GM12878 (cell line): ENCODE results near the gene AHNAK. TPM values are rescaled to one million over a fixed set of nuclear protein-coding genes. Genes with fewer than 3 reads are reported as not detected.
A peak's percentile ranks its signal among the peaks of the same experiment; 100 is the strongest.

Experiments
- BRCA1 ChIP-seq: IDR thresholded peaks from 2 replicates; pipeline ENCODE4 v1.6.1; 2011; ENCODE audit warnings: low read depth, low read length, improper control_type of control experiment
- CBX5 ChIP-seq: sonication (generic); IDR thresholded peaks from 2 replicates; pipeline ENCODE4 v1.6.1; 2016; ENCODE audit warnings: low read depth, moderate library complexity, mild to moderate bottlenecking, inconsistent platforms
- CHD2 ChIP-seq: IDR thresholded peaks from 2 replicates; pipeline ENCODE4 v1.6.1; 2011; ENCODE audit warnings: low read depth, low read length, improper control_type of control experiment, borderline replicate concordance
- CHD4 ChIP-seq: fragments of 200-600 bp; sonication (generic); IDR thresholded peaks from 2 replicates; pipeline ENCODE4 v1.6.1; 2016; ENCODE audit warnings: mild to moderate bottlenecking
- FOXK2 ChIP-seq: fragments of 450-650 bp; IDR thresholded peaks from 2 replicates; pipeline ENCODE4 v1.6.1; 2017; ENCODE audit warnings: mild to moderate bottlenecking, moderate library complexity
- KAT2A ChIP-seq: conservative IDR thresholded peaks from 2 replicates; pipeline ENCODE4 v1.6.1; 2011; ENCODE audit warnings: low read depth, low read length; ENCODE audit not compliant: control insufficient read depth
- KLF5 ChIP-seq: fragments of 450-650 bp; IDR thresholded peaks from 2 replicates; pipeline ENCODE4 v1.6.1; 2014; ENCODE audit warnings: mild to moderate bottlenecking; ENCODE audit not compliant: partially characterized antibody
- MEF2B ChIP-seq: fragments of 450-650 bp; IDR thresholded peaks from 2 replicates; pipeline ENCODE4 v1.6.1; 2018; ENCODE audit warnings: mild to moderate bottlenecking, moderate library complexity; ENCODE audit not compliant: partially characterized antibody, poor library complexity, severe bottlenecking
- MYC ChIP-seq: IDR thresholded peaks from 2 replicates; pipeline ENCODE4 v1.6.1; 2011; ENCODE audit warnings: mild to moderate bottlenecking, low read length, moderate library complexity, inconsistent platforms; ENCODE audit not compliant: insufficient read depth, insufficient replicate concordance, insufficient read length, severe bottlenecking
- NFIC ChIP-seq: IDR thresholded peaks from 2 replicates; pipeline ENCODE4 v1.6.1; 2012; ENCODE audit warnings: low read depth, mild to moderate bottlenecking, inconsistent platforms, low read length, moderate library complexity
- NFYB ChIP-seq: IDR thresholded peaks from 2 replicates; pipeline ENCODE4 v1.6.1; 2011; ENCODE audit warnings: low read depth, mild to moderate bottlenecking, low read length, improper control_type of control experiment, moderate library complexity; ENCODE audit not compliant: insufficient read depth
- NR2C1 ChIP-seq: fragments of 450-650 bp; IDR thresholded peaks from 2 replicates; pipeline ENCODE4 v1.6.1; 2017; ENCODE audit warnings: antibody characterized with exemption, mild to moderate bottlenecking, moderate library complexity
- PAX8 ChIP-seq: fragments of 450-650 bp; IDR thresholded peaks from 2 replicates; pipeline ENCODE4 v1.6.1; 2017; ENCODE audit warnings: mild to moderate bottlenecking, moderate library complexity
- RAD21 ChIP-seq: IDR thresholded peaks from 2 replicates; pipeline ENCODE4 v1.6.1; 2011; ENCODE audit warnings: mild to moderate bottlenecking, low read depth, low read length, moderate library complexity; ENCODE audit not compliant: insufficient read depth
- SREBF1 ChIP-seq: IDR thresholded peaks from 2 replicates; pipeline ENCODE4 v1.6.1; 2012; ENCODE audit warnings: mild to moderate bottlenecking, low read length
- SREBF2 ChIP-seq: IDR thresholded peaks from 2 replicates; pipeline ENCODE4 v1.6.1; 2012; ENCODE audit warnings: mild to moderate bottlenecking, low read length
- SRF ChIP-seq, 2 experiments: IDR thresholded peaks; 2 replicates each; pipeline ENCODE4 v1.6.1; 2011; ENCODE audit warnings: low read depth in 2 of 2, low read length in 2 of 2, mild to moderate bottlenecking in 1 of 2, moderate library complexity in 1 of 2
- SUZ12 ChIP-seq: fragments of 200-600 bp; sonication (generic); IDR thresholded peaks from one replicate; pipeline ENCODE4 v1.6.1; 2018; ENCODE audit warnings: antibody characterized with exemption, mild to moderate bottlenecking; ENCODE audit not compliant: unreplicated experiment
- TCF3 ChIP-seq: IDR thresholded peaks from 2 replicates; pipeline ENCODE4 v1.6.1; 2012; ENCODE audit warnings: low read depth, mild to moderate bottlenecking, low read length, borderline replicate concordance; ENCODE audit not compliant: insufficient read depth
- ZBED1 ChIP-seq: IDR thresholded peaks from 2 replicates; pipeline ENCODE4 v1.6.1; 2016; ENCODE audit warnings: borderline replicate concordance
- ZNF274 ChIP-seq: IDR thresholded peaks from one replicate; pipeline ENCODE4 v1.8.0; 2011; ENCODE audit not compliant: insufficient read length, insufficient read depth
- ZZZ3 ChIP-seq: IDR thresholded peaks from 2 replicates; pipeline ENCODE4 v1.6.1; 2011; ENCODE audit warnings: low read depth; ENCODE audit not compliant: control insufficient read depth, insufficient read length
- polyA plus RNA-seq, 11 experiments: library from polyadenylated mRNA; depleted of rRNA in 4 of 11; unstranded in 6 of 11; stranded (reverse) in 5 of 11; fragments of >200 nt; fragmentation: Nextera tagmentation in 4 of 11; fragmentation: Illumina TruSeq in 1 of 11; extraction: Ambion mirVana in 4 of 11; extraction: Trizol in 1 of 11; gene quantifications; 1 replicate in 1 of 11; 2 replicates in 10 of 11; pipeline versions ENCODE4 v1.2.1 to v1.2.3, GENCODE V29; 2011 to 2016; ENCODE audit warnings: inconsistent platforms in 2 of 11, missing spikeins in 2 of 11, low read depth in 1 of 11
- total RNA-seq, 4 experiments: library from RNA; depleted of rRNA in 3 of 4; stranded (reverse); fragments of >200 nt in 3 of 4; fragmentation: Illumina TruSeq in 1 of 4; extraction: Trizol in 1 of 4; gene quantifications; 2 replicates each; pipeline versions ENCODE4 v1.2.1 to v1.2.3, GENCODE V29; 2013 to 2021
- TF ChIP-seq, protein P1 (sequence below): IDR thresholded peaks from 2 replicates; pipeline ENCODE4 v1.6.1; 2011; ENCODE audit warnings: low read depth, mild to moderate bottlenecking, low read length, moderate library complexity, borderline replicate concordance; ENCODE audit errors: extremely low read depth
- TF ChIP-seq, protein P2 (sequence below): fragments of 450-650 bp; IDR thresholded peaks from 2 replicates; pipeline ENCODE4 v1.6.1; 2014; ENCODE audit warnings: mild to moderate bottlenecking
- TF ChIP-seq, protein P3 (sequence below): IDR thresholded peaks from 2 replicates; pipeline ENCODE4 v1.6.1; 2012; ENCODE audit warnings: low read length, inconsistent platforms
- TF ChIP-seq, protein P4 (sequence below): IDR thresholded peaks from 2 replicates; pipeline ENCODE4 v1.6.1; 2011; ENCODE audit warnings: borderline replicate concordance, low read depth, mild to moderate bottlenecking, moderate library complexity, mixed read lengths, low read length; ENCODE audit not compliant: insufficient read depth; ENCODE audit errors: extremely low read length

Gene AHNAK
- total and polyA plus RNA-seq, 10 of the 15 experiments (the other 5 are each of a cell fraction or from before 2014, with no cell fraction given): 0.76 to 90.3 (median 19.4) TPM

DNA sequence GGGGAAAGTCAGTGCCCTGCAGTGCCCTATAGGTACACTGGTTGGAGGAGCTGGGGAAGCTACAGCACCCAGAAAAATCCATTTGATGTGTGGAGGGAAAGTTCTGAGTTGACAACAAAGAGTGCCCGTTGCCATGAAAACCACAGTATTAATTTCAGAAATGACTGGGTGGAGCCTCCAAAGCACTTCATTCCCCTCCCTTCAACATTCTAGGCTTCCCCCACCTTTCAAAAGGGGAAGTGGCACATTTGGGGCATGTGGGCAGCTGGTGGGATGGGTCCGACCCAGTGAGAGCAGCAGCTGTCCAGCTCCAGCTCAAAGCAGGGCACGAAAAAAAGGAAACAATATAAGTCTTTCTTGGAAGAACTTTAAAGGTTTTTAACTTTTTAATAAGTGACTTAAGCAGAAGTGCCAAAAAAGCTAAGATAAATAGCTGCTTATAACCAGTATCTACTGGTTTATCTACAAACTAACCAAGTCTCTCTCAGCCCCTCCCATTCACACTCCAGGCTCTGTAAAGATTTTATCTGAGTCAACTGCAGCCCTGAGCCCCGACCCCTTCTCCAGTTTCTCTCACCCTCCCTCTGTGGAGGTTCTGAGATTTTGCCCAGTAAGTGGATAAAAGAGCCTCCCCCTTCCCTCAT is 9.0 kb upstream of the AHNAK start (continued):
- TF ChIP-seq NR2C1: no peak
- no peak for TF ChIP-seq ZNF274
- TF ChIP-seq NFYB: no peak
- peak; percentile 75 for TF ChIP-seq CHD2
- TF ChIP-seq, protein P1, sequence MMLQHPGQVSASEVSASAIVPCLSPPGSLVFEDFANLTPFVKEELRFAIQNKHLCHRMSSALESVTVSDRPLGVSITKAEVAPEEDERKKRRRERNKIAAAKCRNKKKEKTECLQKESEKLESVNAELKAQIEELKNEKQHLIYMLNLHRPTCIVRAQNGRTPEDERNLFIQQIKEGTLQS: no peak
- no peak for TF ChIP-seq FOXK2
- no peak for TF ChIP-seq PAX8
- TF ChIP-seq KLF5: peak; percentile 70
- TF ChIP-seq, protein P2, sequence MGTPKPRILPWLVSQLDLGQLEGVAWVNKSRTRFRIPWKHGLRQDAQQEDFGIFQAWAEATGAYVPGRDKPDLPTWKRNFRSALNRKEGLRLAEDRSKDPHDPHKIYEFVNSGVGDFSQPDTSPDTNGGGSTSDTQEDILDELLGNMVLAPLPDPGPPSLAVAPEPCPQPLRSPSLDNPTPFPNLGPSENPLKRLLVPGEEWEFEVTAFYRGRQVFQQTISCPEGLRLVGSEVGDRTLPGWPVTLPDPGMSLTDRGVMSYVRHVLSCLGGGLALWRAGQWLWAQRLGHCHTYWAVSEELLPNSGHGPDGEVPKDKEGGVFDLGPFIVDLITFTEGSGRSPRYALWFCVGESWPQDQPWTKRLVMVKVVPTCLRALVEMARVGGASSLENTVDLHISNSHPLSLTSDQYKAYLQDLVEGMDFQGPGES: no peak
- no peak for TF ChIP-seq MYC
- TF ChIP-seq BRCA1: no peak
- TF ChIP-seq, protein P3, sequence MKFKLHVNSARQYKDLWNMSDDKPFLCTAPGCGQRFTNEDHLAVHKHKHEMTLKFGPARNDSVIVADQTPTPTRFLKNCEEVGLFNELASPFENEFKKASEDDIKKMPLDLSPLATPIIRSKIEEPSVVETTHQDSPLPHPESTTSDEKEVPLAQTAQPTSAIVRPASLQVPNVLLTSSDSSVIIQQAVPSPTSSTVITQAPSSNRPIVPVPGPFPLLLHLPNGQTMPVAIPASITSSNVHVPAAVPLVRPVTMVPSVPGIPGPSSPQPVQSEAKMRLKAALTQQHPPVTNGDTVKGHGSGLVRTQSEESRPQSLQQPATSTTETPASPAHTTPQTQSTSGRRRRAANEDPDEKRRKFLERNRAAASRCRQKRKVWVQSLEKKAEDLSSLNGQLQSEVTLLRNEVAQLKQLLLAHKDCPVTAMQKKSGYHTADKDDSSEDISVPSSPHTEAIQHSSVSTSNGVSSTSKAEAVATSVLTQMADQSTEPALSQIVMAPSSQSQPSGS: peak; percentile 64; the same call in 1 of the 2 replicates
- TF ChIP-seq NFIC: peak; percentile 77; the same call in 1 of the 2 replicates
- 0 out of 4 replicates have a peak, but pooled peaks of 1 of the 2 experiments have one; percentile 67 for TF ChIP-seq SRF (IDR thresholded peaks at IDR 0.05; ENCODE audit: low read depth in 2 of 2, low read length in 2 of 2)
- TF ChIP-seq SREBF1: no peak
- peak; percentile 79; the same call in 1 of the 2 replicates for TF ChIP-seq ZBED1
- peak; percentile 93 for TF ChIP-seq TCF3
- no peak for TF ChIP-seq CBX5
- no peak for TF ChIP-seq ZZZ3
- TF ChIP-seq RAD21: no peak
- no peak for TF ChIP-seq SUZ12
- TF ChIP-seq, protein P4, sequence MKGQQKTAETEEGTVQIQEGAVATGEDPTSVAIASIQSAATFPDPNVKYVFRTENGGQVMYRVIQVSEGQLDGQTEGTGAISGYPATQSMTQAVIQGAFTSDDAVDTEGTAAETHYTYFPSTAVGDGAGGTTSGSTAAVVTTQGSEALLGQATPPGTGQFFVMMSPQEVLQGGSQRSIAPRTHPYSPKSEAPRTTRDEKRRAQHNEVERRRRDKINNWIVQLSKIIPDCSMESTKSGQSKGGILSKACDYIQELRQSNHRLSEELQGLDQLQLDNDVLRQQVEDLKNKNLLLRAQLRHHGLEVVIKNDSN: no peak
- TF ChIP-seq SREBF2: no peak
- TF ChIP-seq CHD4: no peak
- TF ChIP-seq MEF2B: peak; percentile 54
- no peak for TF ChIP-seq KAT2A
